Tibial nerve (tissue), 4 donors: ENCODE data around the gene TPD52L2. TPM values are rescaled to one million over a fixed set of nuclear protein-coding genes. Genes with fewer than 3 reads are reported as not detected.
"Not testable (repeated sequence)": the region's sequence is repeated elsewhere in the genome, so short reads cannot be mapped to it uniquely, and the experiment has no call there.

ENCODE experiments used
- DNase-seq, 2 donors: peaks; one replicate each; pipeline ENCODE4 v3.0.0-alpha.2; 2019; ENCODE audit warnings: low spot score in 2 of 2
- H3K27ac ChIP-seq, 4 donors: fragments of 200-600 bp; sonication (generic) in 3 of 4; one replicate each; pipeline ENCODE4 v1.5.1; 2017 to 2019; ENCODE audit warnings: mild to moderate bottlenecking in 1 of 4
- H3K27me3 ChIP-seq, 2 donors: fragments of 200-600 bp; sonication (generic) in 1 of 2; one replicate each; pipeline versions ENCODE4 v1.5.1 to v1.6.0; 2017 to 2019
- H3K36me3 ChIP-seq, 3 donors: fragments of 200-600 bp; sonication (generic); one replicate each; pipeline ENCODE4 v1.5.1; 2018 to 2019
- H3K4me1 ChIP-seq, 4 donors: fragments of 200-600 bp; sonication (generic) in 3 of 4; one replicate each; pipeline ENCODE4 v1.5.1; 2017 to 2019
- H3K4me3 ChIP-seq, 4 donors: fragments of 200-600 bp; sonication (generic) in 3 of 4; one replicate each; pipeline ENCODE4 v1.5.1; 2017 to 2019; ENCODE audit warnings: mild to moderate bottlenecking in 1 of 4, moderate library complexity in 1 of 4
- H3K9me3 ChIP-seq, 4 donors: fragments of 200-600 bp; sonication (generic) in 3 of 4; one replicate each; pipeline ENCODE4 v1.5.1; 2017 to 2019
- CTCF ChIP-seq, 5 experiments: fragments of 200-600 bp in 3 of 5; fragments of 450-650 bp in 2 of 5; sonication (generic) in 3 of 5; IDR thresholded peaks; one replicate each; pipeline ENCODE4 v1.5.1; 2016 to 2019; ENCODE audit warnings: antibody characterized with exemption in 5 of 5, mild to moderate bottlenecking in 3 of 5, moderate library complexity in 2 of 5
- EP300 ChIP-seq, 2 donors: sonication (generic); formaldehyde crosslinking; IDR thresholded peaks; one replicate each; pipeline ENCODE4 v1.6.1; 2017; ENCODE audit warnings: antibody characterized with exemption in 2 of 2, mild to moderate bottlenecking in 1 of 2
- POLR2A ChIP-seq, 2 donors: fragments of 450-650 bp; IDR thresholded peaks; one replicate each; pipeline ENCODE4 v1.6.1; 2017; ENCODE audit warnings: antibody characterized with exemption in 2 of 2, mild to moderate bottlenecking in 2 of 2, moderate library complexity in 2 of 2
- WGBS, 2 donors: methylation state at CpG; one replicate each; pipeline ENCODE4 v1.1.5; 2018; 5-methylcytosine and 5-hydroxymethylcytosine counted together
- total RNA-seq, 4 donors: library from RNA; depleted of rRNA; stranded (reverse); fragments of >200 nt; gene quantifications; one replicate each; pipeline ENCODE4 v1.1.0, GENCODE V29; 2016

TPD52L2 gene
- total RNA-seq, 4 donors from 2014 or later, result 108 to 122 (median 115) TPM

GRCh38 chr20:63908008-63908682 lies 43.1 kb downstream of the TPD52L2 start:
- no peak overlapping the region for H3K4me3 ChIP-seq
- TF ChIP-seq EP300 (IDR thresholded peaks at IDR 0.05), result no peak
- TF ChIP-seq CTCF (IDR thresholded peaks at IDR 0.05), result no peak
- no peak for TF ChIP-seq POLR2A (IDR thresholded peaks at IDR 0.05)

GRCh38 chr20:63911176-63911575 lies 46.1 kb downstream of the TPD52L2 start:
- TF ChIP-seq EP300 (IDR thresholded peaks at IDR 0.05), result no peak
- no peak for TF ChIP-seq CTCF (IDR thresholded peaks at IDR 0.05)
- TF ChIP-seq POLR2A (IDR thresholded peaks at IDR 0.05), result no peak
- Histone ChIP-seq H3K27ac (no peak overlapping the region), H3K9me3 (peaks cover 0 to 4% (median 0%) of the 10 kb centered on the region in 4 donors), H3K4me3 (no peak overlapping the region), H3K4me1 (peaks cover 0 to 44% (median 0%) of the 10 kb centered on the region in 4 donors), H3K27me3 (no peaks in the 10 kb centered on the region), H3K36me3 (no peaks in the 10 kb centered on the region)
- WGBS, 2 donors, result 63 to 67% methylated on average over 11 to 12 of the region's 12 CpGs
- no peak for DNase-seq

More at GRCh38 chr20:63908008-63908682, 43.1 kb downstream of the TPD52L2 start:
- Histone ChIP-seq H3K9me3 (no peaks in the 10 kb centered on the region), H3K27ac (no peak overlapping the region), H3K36me3 (no peaks in the 10 kb centered on the region), H3K27me3 (no peaks in the 10 kb centered on the region), H3K4me1 (peaks cover 0 to 51% (median 0%) of the 10 kb centered on the region in 4 donors)
- DNase-seq, result no peak
- 69 to 72% methylated on average over 16 of the region's 16 CpGs for WGBS, 2 donors

- Histone ChIP-seq H3K9me3 (peaks cover 0 to 9% (median 0%) of the 10 kb centered on the region in 4 donors), H3K27me3 (no peaks in the 10 kb centered on the region), H3K27ac (no peak overlapping the region), H3K4me1 (peaks cover 0 to 32% (median 0%) of the 10 kb centered on the region in 4 donors), H3K4me3 (no peak overlapping the region), H3K36me3 (peaks cover 0 to 19% (median 0%) of the 10 kb centered on the region in 3 donors)
- TF ChIP-seq EP300 (IDR thresholded peaks at IDR 0.05), result no peak
- 96 to 99% methylated on average over 12 of the region's 12 CpGs for WGBS, 2 donors
- DNase-seq, result no peak
Observed at GRCh38 chr20:63913768-63914167, 48.7 kb downstream of the TPD52L2 start.

GRCh38 chr20:63915471-63915870 lies 50.4 kb downstream of the TPD52L2 start:
- WGBS, 2 donors, result 87 to 91% methylated on average over 5 to 6 of the region's 6 CpGs
- Histone ChIP-seq H3K4me3 (no peak overlapping the region), H3K9me3 (peaks cover 0 to 9% (median 0%) of the 10 kb centered on the region in 4 donors), H3K36me3 (peaks cover 0 to 29% (median 0%) of the 10 kb centered on the region in 3 donors), H3K27me3 (no peaks in the 10 kb centered on the region), H3K27ac (no peak overlapping the region), H3K4me1 (peaks cover 0 to 24% (median 0%) of the 10 kb centered on the region in 4 donors)
- DNase-seq, result no peak
- TF ChIP-seq CTCF (IDR thresholded peaks at IDR 0.05) (no peak), EP300 (IDR thresholded peaks at IDR 0.05) (no peak), POLR2A (IDR thresholded peaks at IDR 0.05) (no peak)

GRCh38 chr20:63916371-63916939 lies 51.4 kb downstream of the TPD52L2 start:
- not testable (repeated sequence) for H3K27ac ChIP-seq, H3K9me3 ChIP-seq, DNase-seq, H3K27me3 ChIP-seq, H3K4me3 ChIP-seq
- Histone ChIP-seq H3K36me3 (peaks cover 0 to 31% (median 0%) of the 10 kb centered on the region in 3 donors), H3K4me1 (peaks cover 0 to 19% (median 0%) of the 10 kb centered on the region in 4 donors)
- WGBS, 2 donors, result 75 to 80% methylated on average over 8 of the region's 8 CpGs

GRCh38 chr20:63917811-63918210 lies 52.7 kb downstream of the TPD52L2 start:
- no peaks in the 10 kb centered on the region for H3K27me3 ChIP-seq
- H3K9me3 ChIP-seq, result peaks cover 0 to 9% (median 0%) of the 10 kb centered on the region in 4 donors
- H3K4me1 ChIP-seq, result peaks cover 0 to 9% (median 0%) of the 10 kb centered on the region in 4 donors
- no peak for TF ChIP-seq CTCF (IDR thresholded peaks at IDR 0.05)
- TF ChIP-seq POLR2A (IDR thresholded peaks at IDR 0.05), result no peak
- TF ChIP-seq EP300 (IDR thresholded peaks at IDR 0.05), result no peak
- peaks cover 0 to 36% (median 0%) of the 10 kb centered on the region in 3 donors for H3K36me3 ChIP-seq
- no peak for DNase-seq
- 76 to 88% methylated on average over 11 of the region's 11 CpGs for WGBS, 2 donors
- H3K27ac ChIP-seq, result no peak overlapping the region
- H3K4me3 ChIP-seq, result no peak overlapping the region
